GM18526 (cell line): ENCODE results near the gene FGFR4.
A peak's percentile ranks its signal among the peaks of the same experiment; 100 is the strongest.

ENCODE experiments used
- POLR2A ChIP-seq: IDR thresholded peaks from 3 replicates; pipeline ENCODE4 v1.6.1; 2011; ENCODE audit not compliant: insufficient read length; ENCODE audit errors: extremely low read depth

The FGFR4 gene

GRCh38 chr5:177086654-177087397 is at the start of gene FGFR4:
TSS of gene FGFR4 (plus strand) at chr5:177086915. CDS start at chr5:177089603, 2,688 bp downstream.
- TF ChIP-seq POLR2A, result peak; percentile 22

GRCh38 chr5:177036921-177037320 is 49.8 kb upstream of the FGFR4 start:
- TF ChIP-seq POLR2A, result no peak

GRCh38 chr5:177040814-177041420 is 45.8 kb upstream of the FGFR4 start:
- TF ChIP-seq POLR2A, result no peak

- no peak for TF ChIP-seq POLR2A
These were observed 44.8 kb upstream of the FGFR4 start for GRCh38 chr5:177041936-177042335.

GRCh38 chr5:177043114-177043513 is 43.6 kb upstream of the FGFR4 start:
- no peak for TF ChIP-seq POLR2A

- TF ChIP-seq POLR2A, result no peak
These were observed 42.8 kb upstream of the FGFR4 start for GRCh38 chr5:177043958-177044357.

GRCh38 chr5:177044641-177045040 is 42.1 kb upstream of the FGFR4 start:
- no peak for TF ChIP-seq POLR2A

GRCh38 chr5:177045631-177046030 is 41.1 kb upstream of the FGFR4 start:
- no peak for TF ChIP-seq POLR2A

GRCh38 chr5:177049285-177049684 is 37.4 kb upstream of the FGFR4 start:
- no peak for TF ChIP-seq POLR2A

GRCh38 chr5:177064500-177065277 is 22.0 kb upstream of the FGFR4 start:
- no peak for TF ChIP-seq POLR2A

- no peak for TF ChIP-seq POLR2A
These were observed 21.2 kb upstream of the FGFR4 start for GRCh38 chr5:177065491-177065890.

GRCh38 chr5:177066224-177066623 is 20.5 kb upstream of the FGFR4 start:
- no peak for TF ChIP-seq POLR2A

GRCh38 chr5:177067503-177067902 is 19.2 kb upstream of the FGFR4 start:
- TF ChIP-seq POLR2A, result no peak

- TF ChIP-seq POLR2A, result no peak
These were observed 16.1 kb upstream of the FGFR4 start for GRCh38 chr5:177070536-177071191.

- TF ChIP-seq POLR2A, result no peak
These were observed 14.9 kb upstream of the FGFR4 start for GRCh38 chr5:177071666-177072385.
